CD4-positive, alpha-beta T cell treated with Interferon alpha-2 for 1 hour (primary cell): ENCODE results near the gene KLK1.

ENCODE experiments used
- DNase-seq, 2 donors: peaks; one replicate each; pipeline ENCODE4 v3.0.0-alpha.2; 2020 to 2022

The KLK1 gene

DNA sequence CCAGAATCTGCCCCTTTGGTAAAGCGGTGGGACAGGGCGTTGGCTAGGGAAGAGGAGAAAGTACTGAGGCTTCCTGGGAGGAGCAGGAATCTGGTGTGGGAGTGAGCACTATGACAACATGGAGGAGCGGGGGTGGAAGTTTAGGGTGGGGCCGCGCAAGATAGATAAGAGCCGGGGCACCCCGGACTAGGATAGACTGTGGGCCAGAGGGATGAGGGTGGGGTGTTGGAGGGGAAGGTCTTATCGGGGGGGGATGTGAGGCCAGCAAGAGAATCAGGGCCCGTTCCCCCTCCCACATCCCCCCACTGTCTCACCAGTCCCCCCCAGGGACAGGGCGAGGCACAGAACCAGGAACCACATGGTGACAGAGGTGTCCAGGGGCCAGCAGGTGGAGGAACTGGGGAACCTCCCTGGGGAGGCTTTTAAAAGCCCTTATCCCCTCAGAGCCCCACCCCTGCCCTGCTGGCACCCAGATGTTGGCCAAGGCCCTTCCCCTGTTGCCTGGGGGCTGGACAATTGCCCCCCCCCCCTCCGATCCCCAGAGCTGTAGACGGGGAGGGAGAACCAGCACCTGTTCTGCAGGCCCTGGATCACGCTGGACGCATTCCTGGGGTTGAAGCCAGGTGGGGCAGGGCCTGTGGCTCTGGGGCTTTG, at the start of gene KLK1:
Gene KLK1, minus strand, starts transcription at position 399 of the 654 bp plus-strand sequence. Its CDS starts 39 bp downstream, at position 360.
- DNase-seq, result no peak

DNA sequence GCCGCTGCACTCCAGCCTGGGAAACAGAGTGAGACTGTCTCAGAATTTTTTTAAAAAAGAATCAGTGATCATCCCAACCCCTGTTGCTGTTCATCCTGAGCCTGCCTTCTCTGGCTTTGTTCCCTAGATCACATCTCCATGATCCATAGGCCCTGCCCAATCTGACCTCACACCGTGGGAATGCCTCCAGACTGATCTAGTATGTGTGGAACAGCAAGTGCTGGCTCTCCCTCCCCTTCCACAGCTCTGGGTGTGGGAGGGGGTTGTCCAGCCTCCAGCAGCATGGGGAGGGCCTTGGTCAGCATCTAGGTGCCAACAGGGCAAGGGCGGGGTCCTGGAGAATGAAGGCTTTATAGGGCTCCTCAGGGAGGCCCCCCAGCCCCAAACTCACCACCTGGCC, 49.5 kb upstream of the KLK1 start, which contains the start of gene KLK2:
Gene KLK2, plus strand, starts transcription at position 384 of the 400 bp plus-strand sequence. CDS start 35 bp downstream, outside the sequence.
- DNase-seq, result no peak

DNA sequence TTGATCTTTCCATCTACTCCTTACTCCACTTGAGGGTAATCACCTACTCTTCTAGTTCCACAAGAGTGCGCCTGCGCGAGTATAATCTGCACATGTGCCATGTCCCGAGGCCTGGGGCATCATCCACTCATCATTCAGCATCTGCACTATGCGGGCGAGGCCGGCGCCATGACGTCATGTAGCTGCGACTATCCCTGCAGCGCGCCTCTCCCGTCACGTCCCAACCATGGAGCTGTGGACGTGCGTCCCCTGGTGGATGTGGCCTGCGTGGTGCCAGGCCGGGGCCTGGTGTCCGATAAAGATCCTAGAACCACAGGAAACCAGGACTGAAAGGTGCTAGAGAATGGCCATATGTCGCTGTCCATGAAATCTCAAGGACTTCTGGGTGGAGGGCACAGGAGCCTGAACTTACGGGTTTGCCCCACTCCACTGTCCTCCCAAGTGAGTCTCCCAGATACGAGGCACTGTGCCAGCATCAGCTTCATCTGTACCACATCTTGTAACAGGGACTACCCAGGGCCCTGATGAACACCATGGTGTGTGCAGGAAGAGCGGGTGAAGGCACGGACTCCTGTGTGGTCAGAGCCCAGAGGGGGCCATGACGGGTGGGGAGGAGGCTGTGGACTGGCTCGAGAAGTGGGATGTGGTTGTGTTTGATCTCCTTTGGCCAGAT, 47.0 kb upstream of the KLK1 start:
- DNase-seq, result no peak

DNA sequence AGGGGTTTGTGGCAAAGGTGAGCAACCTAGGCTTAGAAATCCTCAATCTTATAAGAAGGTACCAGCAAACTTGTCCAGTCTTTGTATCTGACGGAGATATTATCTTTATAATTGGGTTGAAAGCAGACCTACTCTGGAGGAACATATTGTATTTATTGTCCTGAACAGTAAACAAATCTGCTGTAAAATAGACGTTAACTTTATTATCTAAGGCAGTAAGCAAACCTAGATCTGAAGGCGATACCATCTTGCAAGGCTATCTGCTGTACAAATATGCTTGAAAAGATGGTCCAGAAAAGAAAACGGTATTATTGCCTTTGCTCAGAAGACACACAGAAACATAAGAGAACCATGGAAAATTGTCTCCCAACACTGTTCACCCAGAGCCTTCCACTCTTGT, 45.9 kb upstream of the KLK1 start:
- DNase-seq, result no peak

DNA sequence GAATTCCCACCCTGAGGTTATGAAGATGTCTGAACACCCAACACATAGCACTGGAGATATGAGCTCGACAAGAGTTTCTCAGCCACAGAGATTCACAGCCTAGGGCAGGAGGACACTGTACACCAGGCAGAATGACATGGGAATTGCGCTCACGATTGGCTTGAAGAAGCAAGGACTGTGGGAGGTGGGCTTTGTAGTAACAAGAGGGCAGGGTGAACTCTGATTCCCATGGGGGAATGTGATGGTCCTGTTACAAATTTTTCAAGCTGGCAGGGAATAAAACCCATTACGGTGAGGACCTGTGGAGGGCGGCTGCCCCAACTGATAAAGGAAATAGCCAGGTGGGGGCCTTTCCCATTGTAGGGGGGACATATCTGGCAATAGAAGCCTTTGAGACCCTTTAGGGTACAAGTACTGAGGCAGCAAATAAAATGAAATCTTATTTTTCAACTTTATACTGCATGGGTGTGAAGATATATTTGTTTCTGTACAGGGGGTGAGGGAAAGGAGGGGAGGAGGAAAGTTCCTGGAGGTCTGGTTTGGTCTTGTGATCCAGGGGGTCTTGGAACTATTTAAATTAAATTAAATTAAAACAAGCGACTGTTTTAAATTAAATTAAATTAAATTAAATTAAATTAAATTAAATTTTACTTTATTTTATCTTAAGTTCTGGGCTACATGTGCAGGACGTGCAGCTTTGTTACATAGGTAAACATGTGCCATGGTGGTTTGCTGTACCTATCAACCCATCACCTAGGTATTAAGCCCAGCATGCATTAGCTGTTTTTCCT, 38.1 kb upstream of the KLK1 start:
- DNase-seq, result no peak

DNA sequence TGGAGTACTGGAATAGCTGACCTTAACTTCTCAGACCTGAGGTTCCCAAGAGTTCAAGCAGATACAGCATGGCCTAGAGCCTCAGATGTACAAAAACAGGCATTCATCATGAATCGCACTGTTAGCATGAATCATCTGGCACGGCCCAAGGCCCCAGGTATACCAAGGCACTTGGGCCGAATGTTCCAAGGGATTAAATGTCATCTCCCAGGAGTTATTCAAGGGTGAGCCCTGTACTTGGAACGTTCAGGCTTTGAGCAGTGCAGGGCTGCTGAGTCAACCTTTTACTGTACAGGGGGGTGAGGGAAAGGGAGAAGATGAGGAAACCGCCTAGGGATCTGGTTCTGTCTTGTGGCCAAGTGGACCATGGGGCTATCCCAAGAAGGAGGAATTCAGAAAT, 37.4 kb upstream of the KLK1 start:
- no peak for DNase-seq

DNA sequence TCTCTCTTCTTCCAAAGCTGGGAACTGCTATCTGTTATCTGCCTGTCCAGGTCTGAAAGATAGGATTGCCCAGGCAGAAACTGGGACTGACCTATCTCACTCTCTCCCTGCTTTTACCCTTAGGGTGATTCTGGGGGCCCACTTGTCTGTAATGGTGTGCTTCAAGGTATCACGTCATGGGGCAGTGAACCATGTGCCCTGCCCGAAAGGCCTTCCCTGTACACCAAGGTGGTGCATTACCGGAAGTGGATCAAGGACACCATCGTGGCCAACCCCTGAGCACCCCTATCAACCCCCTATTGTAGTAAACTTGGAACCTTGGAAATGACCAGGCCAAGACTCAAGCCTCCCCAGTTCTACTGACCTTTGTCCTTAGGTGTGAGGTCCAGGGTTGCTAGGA, 36.3 kb upstream of the KLK1 start:
- no peak for DNase-seq

DNA sequence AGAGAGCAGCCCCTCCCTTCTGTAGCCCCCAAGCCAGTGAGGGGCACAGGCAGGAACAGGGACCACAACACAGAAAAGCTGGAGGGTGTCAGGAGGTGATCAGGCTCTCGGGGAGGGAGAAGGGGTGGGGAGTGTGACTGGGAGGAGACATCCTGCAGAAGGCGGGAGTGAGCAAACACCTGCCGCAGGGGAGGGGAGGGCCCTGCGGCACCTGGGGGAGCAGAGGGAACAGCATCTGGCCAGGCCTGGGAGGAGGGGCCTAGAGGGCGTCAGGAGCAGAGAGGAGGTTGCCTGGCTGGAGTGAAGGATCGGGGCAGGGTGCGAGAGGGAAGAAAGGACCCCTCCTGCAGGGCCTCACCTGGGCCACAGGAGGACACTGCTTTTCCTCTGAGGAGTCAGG, 35.3 kb upstream of the KLK1 start:
- DNase-seq, result no peak

DNA sequence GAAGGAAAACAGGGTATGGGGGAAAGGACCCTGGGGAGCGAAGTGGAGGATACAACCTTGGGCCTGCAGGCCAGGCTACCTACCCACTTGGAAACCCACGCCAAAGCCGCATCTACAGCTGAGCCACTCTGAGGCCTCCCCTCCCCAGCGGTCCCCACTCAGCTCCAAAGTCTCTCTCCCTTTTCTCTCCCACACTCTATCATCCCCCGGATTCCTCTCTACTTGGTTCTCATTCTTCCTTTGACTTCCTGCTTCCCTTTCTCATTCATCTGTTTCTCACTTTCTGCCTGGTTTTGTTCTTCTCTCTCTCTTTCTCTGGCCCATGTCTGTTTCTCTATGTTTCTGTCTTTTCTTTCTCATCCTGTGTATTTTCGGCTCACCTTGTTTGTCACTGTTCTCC, 33.8 kb upstream of the KLK1 start:
- no peak for DNase-seq

DNA sequence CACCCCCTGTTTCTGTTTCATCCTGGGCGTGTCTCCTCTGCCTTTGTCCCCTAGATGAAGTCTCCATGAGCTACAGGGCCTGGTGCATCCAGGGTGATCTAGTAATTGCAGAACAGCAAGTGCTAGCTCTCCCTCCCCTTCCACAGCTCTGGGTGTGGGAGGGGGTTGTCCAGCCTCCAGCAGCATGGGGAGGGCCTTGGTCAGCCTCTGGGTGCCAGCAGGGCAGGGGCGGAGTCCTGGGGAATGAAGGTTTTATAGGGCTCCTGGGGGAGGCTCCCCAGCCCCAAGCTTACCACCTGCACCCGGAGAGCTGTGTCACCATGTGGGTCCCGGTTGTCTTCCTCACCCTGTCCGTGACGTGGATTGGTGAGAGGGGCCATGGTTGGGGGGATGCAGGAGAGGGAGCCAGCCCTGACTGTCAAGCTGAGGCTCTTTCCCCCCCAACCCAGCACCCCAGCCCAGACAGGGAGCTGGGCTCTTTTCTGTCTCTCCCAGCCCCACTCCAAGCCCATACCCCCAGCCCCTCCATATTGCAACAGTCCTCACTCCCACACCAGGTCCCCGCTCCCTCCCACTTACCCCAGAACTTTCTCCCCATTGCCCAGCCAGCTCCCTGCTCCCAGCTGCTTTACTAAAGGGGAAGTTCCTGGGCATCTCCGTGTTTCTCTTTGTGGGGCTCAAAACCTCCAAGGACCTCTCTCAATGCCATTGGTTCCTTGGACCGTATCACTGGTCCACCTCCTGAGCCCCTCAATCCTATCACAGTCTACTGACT, 31.2 kb upstream of the KLK1 start, which contains the start of gene KLK3:
Gene KLK3, plus strand, starts transcription at position 280 of the 775 bp plus-strand sequence. Its CDS starts 41 bp downstream, at position 321.
- no peak for DNase-seq

DNA sequence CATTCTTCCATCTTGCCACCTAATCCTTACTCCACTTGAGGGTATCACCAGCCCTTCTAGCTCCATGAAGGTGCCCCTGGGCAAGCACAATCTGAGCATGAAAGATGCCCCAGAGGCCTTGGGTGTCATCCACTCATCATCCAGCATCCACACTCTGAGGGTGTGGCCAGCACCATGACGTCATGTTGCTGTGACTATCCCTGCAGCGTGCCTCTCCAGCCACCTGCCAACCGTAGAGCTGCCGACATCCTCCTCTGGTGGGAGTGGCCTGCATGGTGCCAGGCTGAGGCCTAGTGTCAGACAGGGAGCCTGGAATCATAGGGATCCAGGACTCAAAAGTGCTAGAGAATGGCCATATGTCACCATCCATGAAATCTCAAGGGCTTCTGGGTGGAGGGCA, 28.0 kb upstream of the KLK1 start:
- DNase-seq, result no peak

DNA sequence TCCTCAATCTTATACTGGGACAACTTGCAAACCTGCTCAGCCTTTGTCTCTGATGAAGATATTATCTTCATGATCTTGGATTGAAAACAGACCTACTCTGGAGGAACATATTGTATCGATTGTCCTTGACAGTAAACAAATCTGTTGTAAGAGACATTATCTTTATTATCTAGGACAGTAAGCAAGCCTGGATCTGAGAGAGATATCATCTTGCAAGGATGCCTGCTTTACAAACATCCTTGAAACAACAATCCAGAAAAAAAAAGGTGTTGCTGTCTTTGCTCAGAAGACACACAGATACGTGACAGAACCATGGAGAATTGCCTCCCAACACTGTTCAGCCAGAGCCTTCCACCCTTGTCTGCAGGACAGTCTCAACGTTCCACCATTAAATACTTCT, 27.2 kb upstream of the KLK1 start:
- no peak for DNase-seq

DNA sequence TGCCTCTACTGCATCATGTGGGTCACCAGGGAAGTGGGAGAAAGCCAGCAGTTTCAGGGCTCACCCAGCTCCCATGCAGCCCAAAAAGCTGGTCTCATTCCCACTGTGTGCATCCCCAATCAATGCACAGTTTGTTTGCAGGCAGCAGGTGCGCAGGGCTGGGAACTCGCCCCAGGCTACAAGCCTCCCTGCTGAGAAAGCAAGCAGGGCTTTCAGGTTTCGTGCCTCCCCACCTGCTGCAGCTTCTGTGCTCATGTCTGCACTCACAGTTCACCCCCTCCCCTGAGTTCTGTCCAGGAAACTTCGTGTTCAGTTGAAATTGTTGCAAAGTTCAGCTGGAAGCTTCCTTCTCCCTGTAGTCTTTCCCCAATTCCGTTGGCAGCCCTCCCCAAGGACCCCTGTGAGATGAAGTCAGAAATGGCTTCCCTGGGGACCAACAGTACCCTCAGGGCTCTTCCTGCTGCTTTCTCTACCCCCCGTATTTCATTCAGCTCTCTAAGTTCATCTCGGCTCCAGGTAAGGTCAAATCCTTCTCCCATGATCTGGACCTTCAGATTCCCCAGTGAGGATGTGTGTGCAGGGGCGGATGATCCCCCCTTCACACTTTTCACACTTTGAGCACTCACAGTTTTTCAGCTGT, 20.8 kb upstream of the KLK1 start:
- DNase-seq, result no peak

DNA sequence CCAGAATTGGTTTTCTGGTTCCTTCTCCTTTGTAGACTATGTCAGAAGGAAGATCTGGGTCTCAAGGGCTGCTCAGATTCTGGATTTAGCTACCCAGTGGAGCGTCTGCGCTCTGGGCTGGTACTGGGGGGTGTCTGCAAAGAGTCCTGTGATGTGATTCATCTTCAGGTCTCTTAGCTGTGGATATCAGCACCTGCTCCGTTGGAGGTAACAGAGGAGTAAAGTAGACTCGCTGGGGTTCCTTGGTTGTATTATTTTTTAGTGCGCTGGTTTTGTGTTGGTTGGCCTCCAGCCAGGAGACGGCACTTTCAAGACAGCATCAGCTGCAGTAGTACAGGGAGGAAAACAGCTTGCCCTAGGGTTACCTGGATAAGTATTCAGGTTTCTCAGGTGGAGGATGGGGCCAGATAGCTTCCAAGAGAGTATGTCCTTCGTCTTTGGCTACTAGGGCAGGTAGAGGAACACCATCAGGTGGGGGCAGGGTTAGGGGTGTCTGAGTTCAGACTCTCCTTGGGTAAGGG, 20.2 kb upstream of the KLK1 start:
- no peak for DNase-seq

DNA sequence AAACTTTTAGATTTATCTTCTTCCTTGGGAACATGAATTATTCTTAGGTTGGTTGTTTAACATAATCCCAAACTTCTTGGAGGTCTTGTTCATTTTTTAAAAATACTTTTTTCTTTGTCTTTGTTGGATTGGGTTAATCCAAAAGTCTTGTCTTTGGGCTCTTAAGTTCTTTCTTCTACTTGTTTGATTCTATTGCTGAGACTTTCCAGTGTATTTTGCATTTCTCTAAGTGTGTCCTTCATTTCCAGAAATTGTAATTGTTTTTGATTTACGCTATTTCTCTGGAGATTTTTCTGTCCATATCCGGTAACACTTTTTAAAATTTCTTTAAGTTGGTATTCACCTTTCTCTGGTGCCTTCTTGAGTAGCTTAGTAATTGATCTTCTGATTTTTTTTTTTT, 19.6 kb upstream of the KLK1 start:
- DNase-seq, result no peak

DNA sequence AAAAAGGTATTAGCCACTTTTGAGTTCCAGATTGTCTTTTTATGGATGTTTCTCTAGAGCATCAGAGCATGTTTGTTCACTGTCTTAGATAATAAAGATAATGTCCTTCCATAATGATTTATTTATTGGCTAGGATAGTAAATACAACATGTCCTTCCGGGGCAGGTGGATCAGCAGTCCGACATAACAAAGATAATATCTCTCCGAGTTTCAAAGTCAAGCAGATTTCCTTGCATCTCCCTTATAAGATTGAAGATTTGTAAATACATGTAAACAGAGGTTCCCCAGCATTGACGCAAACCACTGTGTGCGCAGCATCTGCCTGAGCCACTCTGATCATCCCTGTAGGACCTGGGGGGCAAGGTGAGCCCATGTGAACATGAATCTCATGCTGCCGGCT, 18.5 kb upstream of the KLK1 start:
- DNase-seq, result no peak

DNA sequence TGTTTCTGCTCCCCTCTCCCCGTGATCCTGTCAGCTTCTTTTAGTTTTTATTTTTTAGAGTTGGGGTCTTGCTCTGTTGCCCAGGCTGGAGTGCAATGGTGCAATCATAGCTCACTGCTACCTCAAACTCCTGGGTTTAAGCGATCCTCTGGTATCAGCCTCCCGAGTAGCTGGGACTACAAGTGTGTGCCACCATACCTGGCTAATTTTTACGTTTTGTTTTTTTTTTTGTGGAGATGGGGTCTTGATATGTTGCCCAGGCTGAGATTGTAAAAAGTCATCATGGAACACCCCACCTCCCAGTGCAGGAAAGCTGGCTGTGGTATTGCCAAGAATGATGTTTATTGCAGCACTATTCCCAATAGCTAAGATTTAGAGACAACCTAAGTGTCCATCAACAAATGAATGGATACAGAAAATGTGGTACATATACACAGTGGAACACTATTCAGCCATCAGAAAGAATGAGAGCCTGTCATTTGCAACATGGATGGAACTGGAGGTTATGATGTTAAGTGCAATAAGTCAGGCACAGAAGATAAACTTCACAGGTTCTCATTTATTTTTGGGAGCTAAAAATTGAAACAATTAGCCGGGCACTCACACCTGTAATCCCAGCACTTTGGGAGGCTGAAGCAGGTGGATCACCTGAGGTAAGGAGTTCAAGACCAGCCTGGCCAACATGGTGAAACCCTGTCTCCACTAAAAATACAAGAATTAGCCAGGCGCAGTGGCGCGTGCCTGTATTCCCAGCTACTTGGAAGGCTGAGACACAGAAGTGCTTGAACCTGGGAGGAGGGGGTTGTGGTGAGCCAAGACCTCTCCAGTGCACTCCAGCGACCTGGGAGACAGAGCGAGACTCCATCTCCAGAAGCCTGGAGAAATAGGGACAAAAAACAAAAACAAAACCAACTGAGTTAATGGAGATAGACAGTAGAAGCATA, 16.4 kb upstream of the KLK1 start:
- DNase-seq, result no peak

DNA sequence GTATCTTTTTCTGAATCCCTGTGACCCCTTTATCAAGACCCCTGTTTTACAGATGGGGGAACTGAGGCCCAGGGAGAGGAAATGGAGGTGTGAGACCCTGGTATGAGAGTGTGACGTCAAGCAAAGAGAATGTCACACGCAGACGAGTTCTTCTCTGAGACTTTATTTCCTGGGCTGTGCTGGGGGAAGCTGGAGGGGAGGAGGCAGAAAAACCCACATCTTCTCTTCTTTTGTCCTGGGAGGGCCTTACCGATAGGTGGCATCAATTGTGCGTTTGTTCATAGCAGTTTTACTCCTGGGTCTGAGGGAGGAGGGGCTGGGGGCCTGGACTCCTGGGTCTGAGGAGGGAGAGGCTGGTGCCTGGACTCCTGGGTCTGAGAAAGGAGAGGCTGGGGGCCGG, 14.7 kb upstream of the KLK1 start:
- DNase-seq, result no peak

DNA sequence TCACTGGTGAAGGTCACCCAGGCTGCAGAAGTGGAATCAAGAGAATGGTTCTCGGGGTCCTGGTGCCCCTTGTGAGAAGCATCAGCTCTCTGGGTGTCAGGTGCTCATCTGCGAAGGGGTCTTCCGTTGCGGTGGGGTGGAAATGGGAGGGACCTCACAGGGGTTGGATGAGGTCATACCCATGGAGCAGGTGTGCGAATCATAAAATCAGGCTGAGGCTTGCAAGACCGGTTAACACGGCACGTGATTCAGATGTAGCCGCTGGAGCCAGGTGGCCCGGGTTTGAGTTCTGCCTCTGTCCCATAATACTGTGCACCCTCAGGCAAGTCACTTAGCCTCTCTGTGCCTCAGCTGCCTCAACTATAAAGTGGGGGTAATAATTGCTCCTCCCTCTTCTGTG, 13.7 kb upstream of the KLK1 start:
- no peak for DNase-seq

DNA sequence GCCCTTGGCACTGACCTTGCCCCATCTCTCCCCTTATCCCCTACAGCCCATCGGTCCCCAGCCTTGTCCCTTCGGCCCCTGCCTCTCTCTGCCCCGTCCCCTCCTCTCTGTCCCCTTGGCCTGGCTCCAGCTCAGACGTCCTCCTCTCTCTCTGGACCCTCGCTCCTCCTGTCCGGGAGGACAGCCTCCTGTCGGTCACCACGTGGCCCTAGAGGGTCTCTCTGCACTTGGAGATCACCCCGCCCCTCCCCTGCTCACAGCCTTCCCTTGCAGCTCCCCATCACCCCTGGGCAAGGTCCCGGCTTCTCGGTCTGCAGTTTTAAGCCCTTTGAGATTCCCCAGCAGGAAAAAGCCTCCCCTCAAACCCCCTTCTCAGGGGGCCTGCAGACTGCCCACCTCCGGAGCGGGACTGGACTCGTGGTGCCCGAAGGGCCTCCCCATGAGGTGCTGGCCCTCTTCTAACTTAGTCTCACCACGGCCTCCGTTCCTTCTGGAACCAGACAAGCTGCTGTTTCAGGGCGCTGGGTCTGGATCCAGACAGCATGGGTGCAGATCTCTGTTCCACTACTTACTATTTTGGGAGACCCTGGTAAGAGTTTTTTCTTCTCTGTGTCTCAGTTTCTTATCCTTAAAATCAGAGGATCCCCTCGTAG, 13.1 kb upstream of the KLK1 start:
- no peak for DNase-seq
